Kidney tubule cell (primary cell): ENCODE results near the gene AVEN.

ENCODE experiments used
- DNase-seq: peaks from one replicate; pipeline ENCODE4 v3.0.0-alpha.2; 2018; ENCODE audit warnings: low spot score

AVEN gene

GRCh38 chr15:33985287-33985686 lies 53.7 kb downstream of the AVEN start:
- DNase-seq: peak; percentile 91

GRCh38 chr15:33982516-33982915 lies 56.5 kb downstream of the AVEN start:
- no peak for DNase-seq

GRCh38 chr15:33980159-33980558 lies 58.8 kb downstream of the AVEN start:
- DNase-seq: no peak

- no peak for DNase-seq
These were observed 63.9 kb downstream of the AVEN start for GRCh38 chr15:33975022-33975565.

- no peak for DNase-seq
These were observed 67.2 kb downstream of the AVEN start for GRCh38 chr15:33971811-33972210.

GRCh38 chr15:33968821-33969220 lies 70.2 kb downstream of the AVEN start:
- DNase-seq: no peak

GRCh38 chr15:33968224-33968623 lies 70.8 kb downstream of the AVEN start, which contains the start of gene CHRM5:
TSS of gene CHRM5 (plus strand) at chr15:33968497. CDS start at chr15:34062718, 94,221 bp downstream.
- no peak for DNase-seq

GRCh38 chr15:33964665-33965040 lies 74.4 kb downstream of the AVEN start:
- no peak for DNase-seq

- DNase-seq: peak; percentile 50
These were observed 75.0 kb downstream of the AVEN start for GRCh38 chr15:33963831-33964664.

- no peak for DNase-seq
These were observed 78.5 kb downstream of the AVEN start for GRCh38 chr15:33960549-33960935.

GRCh38 chr15:33959844-33960548 lies 79.0 kb downstream of the AVEN start:
- DNase-seq: no peak

GRCh38 chr15:33956397-33956796 lies 82.6 kb downstream of the AVEN start:
- no peak for DNase-seq

GRCh38 chr15:33955945-33956344 lies 83.1 kb downstream of the AVEN start:
- no peak for DNase-seq

- no peak for DNase-seq
These were observed 92.9 kb downstream of the AVEN start for GRCh38 chr15:33946152-33946551.

- no peak for DNase-seq
These were observed 97.5 kb downstream of the AVEN start for GRCh38 chr15:33941279-33942063.

- no peak for DNase-seq
These were observed 104.1 kb downstream of the AVEN start for GRCh38 chr15:33934921-33935320.

GRCh38 chr15:33934396-33934795 lies 104.6 kb downstream of the AVEN start:
- no peak for DNase-seq

GRCh38 chr15:33932734-33933133 lies 106.3 kb downstream of the AVEN start:
- no peak for DNase-seq

- DNase-seq: no peak
These were observed 112.7 kb downstream of the AVEN start for GRCh38 chr15:33926260-33926659.

GRCh38 chr15:33923446-33923845 lies 115.6 kb downstream of the AVEN start:
- no peak for DNase-seq

GRCh38 chr15:33915571-33916407 lies 123.2 kb downstream of the AVEN start:
- peak; percentile 17 for DNase-seq
